Epithelial cell of prostate (primary cell): ENCODE measurements around the gene PALLD.
A peak's percentile ranks its signal among the peaks of the same experiment; 100 is the strongest.

Source experiments
- DNase-seq: peaks from one replicate; pipeline ENCODE4 v3.0.0-alpha.2; 2011; ENCODE audit warnings: low read depth, low spot score
- H3K27ac ChIP-seq: fragments of 450-650 bp; 2 replicates; pipeline ENCODE4 v1.5.1; 2017; ENCODE audit warnings: mild to moderate bottlenecking

The PALLD gene

DNA sequence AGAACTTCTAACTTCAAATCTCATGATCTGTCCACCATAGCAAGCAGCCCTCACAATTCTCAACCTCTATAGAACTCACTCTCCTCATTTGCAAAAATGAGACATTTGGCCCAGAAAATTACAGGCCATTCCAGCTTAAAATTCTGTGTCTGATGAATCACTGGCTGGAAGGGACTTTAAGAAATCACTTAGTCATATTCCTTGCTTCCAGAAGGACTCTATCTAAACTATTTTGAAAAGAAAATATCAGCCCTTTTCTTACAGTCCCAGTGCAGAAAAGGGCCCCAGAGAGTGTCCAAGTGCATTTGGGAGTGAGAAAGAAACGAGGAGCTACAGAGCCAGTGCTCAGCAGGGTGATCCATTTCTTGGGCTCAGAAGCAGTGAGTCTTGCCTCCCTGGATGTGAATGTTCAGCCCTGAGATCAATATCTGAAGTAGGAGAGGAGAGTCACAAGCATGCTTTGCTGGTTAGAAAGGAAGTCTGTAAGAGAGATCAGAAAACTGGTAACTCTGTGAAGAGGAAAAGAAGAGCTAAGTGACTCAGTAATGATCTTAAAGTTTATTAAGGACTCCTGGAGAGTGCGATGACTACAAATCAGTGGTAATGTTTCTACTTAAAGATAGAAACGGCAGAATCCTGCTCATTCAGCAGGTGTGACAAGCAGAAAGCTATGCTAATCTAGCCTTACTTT is 139.8 kb downstream of the PALLD start:
- peak overlapping the region; percentile 62 for H3K27ac ChIP-seq
- no peak for DNase-seq

DNA sequence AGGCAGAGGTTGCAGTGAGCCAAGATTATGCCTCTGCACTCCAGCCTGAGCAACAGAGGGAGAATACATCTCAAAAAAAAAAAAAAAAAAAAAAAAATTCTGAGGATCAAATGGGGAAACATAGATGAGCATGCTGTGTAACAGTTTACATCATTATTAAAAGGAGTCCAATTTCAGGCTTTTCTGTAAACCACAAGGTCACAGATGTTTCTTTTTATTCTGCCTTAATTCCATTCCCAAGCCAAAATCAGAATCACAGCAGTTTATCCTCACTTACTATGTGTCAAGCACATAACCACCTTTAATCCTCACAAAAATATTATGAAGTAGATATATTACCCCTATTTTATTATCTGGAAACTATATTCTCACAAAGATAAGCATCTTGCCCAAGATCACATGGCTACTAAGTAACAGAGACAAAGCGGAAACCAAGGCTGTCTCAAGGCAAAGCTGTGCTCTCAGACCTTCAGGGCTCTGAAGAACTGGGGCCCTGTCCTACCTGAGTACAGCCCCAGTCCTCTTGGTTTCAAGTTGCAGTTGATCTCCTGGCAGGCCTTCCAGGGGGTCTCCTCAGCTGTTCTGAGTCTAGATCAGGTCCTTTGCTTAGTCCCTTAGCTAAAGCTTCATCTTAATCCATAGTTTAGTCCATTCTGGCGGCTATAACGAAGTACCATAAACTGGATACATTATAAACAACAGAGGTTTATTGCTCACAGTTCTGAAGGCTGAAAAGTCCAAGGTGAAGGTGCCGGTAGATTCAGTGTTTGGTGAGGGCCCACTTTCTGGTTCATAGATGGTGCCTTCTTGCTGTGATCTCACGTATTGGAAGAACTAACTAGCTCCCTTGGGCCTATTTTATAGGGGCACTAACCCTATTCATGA is 141.3 kb downstream of the PALLD start:
- DNase-seq, result no peak
- no peak overlapping the region for H3K27ac ChIP-seq

DNA sequence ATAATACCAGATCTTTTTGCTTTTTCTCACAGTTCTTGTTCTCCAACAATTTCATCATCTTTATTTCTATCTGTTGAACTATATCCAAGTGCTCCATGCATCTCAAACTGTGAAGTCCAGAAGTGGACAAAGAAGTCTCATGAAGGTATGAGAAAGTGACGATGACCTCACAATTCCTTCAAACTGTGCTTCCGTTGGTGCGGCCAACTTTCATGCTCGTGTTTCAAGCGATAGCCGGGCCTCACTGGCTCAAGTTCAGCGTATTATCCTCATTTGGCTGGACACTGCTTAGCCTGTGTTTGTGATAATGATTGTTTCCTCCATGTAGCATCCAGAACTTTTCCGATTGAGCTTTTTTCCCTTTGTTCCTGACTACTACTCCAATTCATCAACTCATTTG is 143.1 kb downstream of the PALLD start:
- DNase-seq, result no peak
- no peak overlapping the region for H3K27ac ChIP-seq

GRCh38 chr4:168641811-168642140 is 144.9 kb downstream of the PALLD start:
- no peak for DNase-seq
- H3K27ac ChIP-seq, result no peak overlapping the region

DNA sequence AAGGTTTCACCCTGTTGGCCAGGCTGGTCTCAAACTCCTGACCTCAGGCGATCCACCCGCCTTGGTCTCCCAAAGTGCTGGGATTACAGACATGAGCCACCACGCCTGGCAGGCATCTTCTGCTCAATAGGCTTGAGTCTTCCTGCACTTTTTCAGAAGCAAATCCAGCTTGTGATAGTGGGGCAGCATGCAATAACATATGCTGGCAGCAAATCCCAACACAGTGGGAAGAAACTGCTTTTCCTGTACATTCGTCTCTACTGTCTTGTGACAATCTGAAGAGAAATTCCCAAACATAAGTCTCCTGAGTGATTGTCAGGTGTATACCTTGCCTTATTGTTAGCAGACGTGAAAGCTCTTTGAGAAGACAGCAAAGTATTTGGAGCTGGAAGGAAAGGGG is 145.7 kb downstream of the PALLD start:
- no peak overlapping the region for H3K27ac ChIP-seq
- no peak for DNase-seq

DNA sequence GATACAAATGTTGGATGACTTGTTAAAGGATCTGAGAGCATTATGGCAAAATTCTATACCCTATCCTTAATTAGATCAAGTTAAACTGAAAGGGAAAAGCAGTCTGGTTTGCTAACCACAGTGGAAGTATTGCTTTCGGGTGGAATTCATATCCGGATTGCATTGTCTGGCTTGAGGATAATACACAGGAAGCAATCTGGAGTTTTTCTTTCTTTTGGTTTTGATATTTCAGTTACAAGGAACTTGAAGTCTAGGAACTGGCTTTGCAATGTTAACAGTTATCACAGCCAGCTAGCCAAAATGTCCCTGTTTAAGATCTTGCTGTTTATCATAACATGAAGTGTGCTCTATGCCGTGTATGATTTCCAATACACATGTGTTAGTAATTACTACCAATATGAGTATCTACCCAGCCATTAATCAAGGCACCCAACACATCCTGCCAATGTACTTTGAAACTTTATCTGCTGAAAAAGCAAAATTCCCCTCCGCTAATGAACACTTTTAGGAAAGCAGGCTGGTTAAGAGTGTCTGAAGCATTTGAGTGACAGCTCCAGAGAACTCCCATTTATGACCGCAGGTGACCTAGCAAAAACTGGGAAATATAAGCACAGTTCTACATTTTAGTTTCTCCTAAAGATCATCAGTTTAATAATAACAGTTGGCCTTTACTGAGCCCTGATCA is 146.4 kb downstream of the PALLD start:
- H3K27ac ChIP-seq, result no peak overlapping the region
- no peak for DNase-seq

DNA sequence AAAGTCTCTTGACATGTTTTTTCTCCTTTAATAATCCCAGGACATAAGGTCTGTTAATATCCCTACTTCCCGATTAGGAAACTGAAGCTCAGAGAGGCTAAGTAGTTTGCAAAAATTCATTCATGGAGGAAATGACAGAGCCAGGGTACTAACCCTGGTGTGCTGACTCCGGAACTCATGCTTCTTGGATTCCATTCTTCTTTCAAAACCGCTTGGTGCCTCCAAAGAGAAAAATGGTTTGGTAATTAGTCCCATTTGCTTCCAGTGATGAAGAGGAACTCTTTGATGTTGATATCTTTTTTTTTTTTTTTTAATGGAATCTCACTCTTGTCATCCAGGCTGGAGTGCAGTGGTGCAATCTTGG is 146.9 kb downstream of the PALLD start:
- DNase-seq, result no peak
- no peak overlapping the region for H3K27ac ChIP-seq

DNA sequence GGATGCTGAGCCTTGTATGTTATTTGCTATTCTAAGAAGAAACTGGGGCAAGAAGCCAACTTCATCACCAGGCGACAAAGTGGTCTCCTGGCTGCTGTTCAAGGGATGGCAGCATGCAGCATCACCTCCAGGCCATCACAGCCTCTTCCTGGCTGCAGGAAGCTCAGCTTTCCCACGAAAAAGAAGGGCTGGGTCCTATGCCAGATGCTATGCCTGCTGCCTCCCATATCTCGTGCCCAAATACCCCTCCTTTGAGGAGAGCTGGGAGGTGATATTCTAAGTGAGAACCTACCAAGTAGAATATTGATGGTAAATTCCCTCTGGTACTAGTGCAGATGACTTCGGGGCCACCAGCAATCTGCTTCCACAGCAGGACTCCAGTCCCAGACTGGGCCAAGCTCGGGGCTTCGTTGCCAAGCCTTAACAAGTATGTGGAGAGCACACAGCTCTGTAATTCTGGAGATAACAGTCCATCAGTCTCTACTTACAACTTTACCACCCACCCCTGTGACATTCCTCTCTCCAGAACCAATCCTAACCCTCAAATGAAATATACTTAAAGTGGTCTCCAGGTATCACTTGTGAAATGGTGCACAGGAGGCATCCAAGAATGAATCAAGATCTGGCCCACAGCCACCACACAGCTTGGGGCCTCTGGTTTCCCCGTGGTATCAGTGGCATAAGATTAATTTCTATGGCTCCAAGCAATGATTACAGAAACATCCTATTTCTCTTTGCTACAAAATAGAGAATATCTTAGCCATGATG is 149.3 kb downstream of the PALLD start:
- no peak for DNase-seq
- H3K27ac ChIP-seq, result no peak overlapping the region

GRCh38 chr4:168647646-168648375 is 151.0 kb downstream of the PALLD start:
- H3K27ac ChIP-seq, result no peak overlapping the region
- DNase-seq, result no peak

GRCh38 chr4:168648494-168648893 is 151.6 kb downstream of the PALLD start:
- no peak for DNase-seq
- H3K27ac ChIP-seq, result no peak overlapping the region

DNA sequence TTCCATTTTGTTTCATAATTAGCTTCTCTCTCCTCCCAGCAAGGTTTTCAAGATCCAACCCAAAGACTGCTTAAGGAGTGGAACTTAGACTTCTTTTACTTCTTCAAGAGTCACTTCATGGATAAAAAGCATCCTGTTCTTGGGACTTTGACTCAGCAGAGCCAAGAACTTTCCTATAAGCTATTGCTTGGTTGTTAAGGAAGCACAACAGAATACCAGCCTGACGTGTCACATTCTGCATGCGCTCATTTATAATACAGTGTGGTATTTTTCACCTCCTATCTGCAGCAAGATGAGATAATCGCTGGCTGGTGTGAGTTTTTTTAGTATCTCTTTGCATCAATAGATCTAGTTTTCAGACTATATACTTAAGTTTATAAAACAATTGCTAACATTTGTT is 152.1 kb downstream of the PALLD start:
- H3K27ac ChIP-seq, result no peak overlapping the region
- DNase-seq, result no peak

- no peak for DNase-seq
- H3K27ac ChIP-seq, result no peak overlapping the region
Measured at GRCh38 chr4:168651374-168651773, 154.5 kb downstream of the PALLD start.

GRCh38 chr4:168651864-168652263 is 155.0 kb downstream of the PALLD start:
- DNase-seq, result no peak
- H3K27ac ChIP-seq, result no peak overlapping the region

DNA sequence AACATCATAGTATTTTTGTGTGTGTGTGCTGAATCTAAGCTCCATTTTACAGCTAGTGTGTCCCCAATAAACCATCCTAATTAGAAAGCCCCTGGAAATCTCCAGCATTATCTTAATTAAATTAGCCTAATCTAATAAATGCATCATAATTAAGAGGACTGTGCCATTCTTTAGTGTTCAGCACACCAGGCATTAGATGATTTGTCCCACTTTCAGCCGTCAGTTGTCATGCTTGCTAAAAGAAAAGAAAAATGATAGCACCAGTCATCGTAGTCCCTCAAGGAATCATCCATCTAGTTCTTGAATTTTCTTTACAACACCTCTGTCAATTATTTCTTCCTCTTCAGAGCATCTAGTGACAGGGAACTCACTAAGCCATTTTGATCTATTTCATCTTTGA is 155.9 kb downstream of the PALLD start:
- no peak overlapping the region for H3K27ac ChIP-seq
- no peak for DNase-seq

GRCh38 chr4:168654104-168654847 is 157.4 kb downstream of the PALLD start:
- peak overlapping the region; percentile 66 for H3K27ac ChIP-seq
- DNase-seq, result no peak

GRCh38 chr4:168654848-168655174 is 158.0 kb downstream of the PALLD start:
- peak overlapping the region; percentile 66 for H3K27ac ChIP-seq
- no peak for DNase-seq

DNA sequence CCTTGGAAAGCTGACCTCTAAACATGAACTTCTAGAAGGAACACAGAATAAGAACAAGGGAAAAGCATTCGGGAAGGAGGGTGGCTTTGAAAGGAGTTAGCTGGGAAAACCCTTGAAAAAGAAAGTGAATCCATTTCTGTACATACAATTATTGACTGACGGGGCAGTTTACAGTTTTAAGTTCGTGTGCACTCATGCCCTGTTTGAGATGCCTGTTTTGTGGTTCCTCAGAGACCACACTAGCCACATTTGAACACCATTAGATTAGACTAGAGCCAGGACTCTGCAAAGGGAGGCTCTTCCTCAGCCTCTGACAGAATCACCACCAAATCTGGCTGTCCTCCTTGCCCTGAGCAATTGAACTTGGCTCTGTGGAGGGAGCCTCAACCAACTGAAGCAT is 158.3 kb downstream of the PALLD start:
- peak overlapping the region; percentile 66 for H3K27ac ChIP-seq

DNA sequence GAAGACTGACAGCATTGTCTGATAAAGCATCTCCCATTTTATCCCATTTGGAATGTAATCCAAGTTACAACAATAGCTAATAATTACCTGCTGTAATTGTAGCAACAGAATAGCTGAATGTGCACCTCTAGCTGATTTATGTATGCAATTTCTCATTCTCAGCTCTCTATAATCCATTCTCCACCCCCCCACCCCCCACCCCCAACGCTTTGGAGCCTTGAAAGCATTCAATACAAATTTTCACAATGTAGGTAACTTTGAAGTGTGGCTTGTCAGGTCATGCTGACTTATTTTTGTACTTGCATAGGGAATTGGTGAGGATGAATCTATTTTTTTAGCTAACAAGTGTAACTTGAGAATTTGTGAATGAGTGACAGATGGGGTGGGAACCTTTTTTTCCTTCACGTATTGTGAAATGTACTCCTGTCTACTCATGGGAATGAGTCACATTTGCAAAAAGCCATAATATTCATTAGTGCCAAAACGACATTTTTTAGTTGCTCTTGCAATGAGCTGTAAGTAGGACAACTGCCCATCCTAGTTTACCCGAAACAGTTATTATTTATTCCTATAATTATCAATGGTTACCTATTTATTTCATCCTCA is 159.3 kb downstream of the PALLD start:
- H3K27ac ChIP-seq, result peak overlapping the region; percentile 66
- no peak for DNase-seq

More for the DNA sequence above, 158.3 kb downstream of the PALLD start:
- DNase-seq, result no peak

DNA sequence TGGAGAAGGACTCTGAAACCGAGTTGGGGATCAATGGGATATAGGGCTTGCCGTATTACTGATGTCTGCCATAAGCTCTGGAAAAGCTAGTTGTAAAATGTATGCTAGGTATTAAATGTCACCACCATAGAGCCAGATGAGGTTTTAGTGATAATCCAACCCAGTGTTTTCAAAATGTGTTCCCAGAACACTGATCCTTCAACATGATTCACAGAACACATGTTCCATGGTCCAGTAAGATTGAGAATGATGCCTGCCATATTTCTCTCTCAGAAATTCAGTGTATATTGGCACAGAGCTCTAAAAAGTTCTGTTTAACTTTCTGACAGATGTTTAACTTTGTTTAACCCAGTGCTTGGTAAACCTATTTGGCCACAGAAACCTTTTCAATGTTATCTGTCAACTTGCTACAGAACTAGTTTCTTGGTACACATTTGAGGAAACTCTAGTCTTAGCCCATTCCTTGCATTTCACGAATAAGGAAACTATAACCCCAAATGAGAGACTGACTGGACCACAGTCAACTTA is 160.2 kb downstream of the PALLD start:
- no peak for DNase-seq
- H3K27ac ChIP-seq, result peak overlapping the region; percentile 66
